GM12891 (cell line): ENCODE data around the gene SHROOM3.

ENCODE experiments used
- POLR2AphosphoS5 ChIP-seq: IDR thresholded peaks from 2 replicates; pipeline ENCODE4 v1.6.1; 2011; ENCODE audit warnings: low read depth, low read length, control low read depth
- TAF1 ChIP-seq: IDR thresholded peaks from 2 replicates; pipeline ENCODE4 v1.6.1; 2011; ENCODE audit warnings: low read depth, low read length, control low read depth

DNA sequence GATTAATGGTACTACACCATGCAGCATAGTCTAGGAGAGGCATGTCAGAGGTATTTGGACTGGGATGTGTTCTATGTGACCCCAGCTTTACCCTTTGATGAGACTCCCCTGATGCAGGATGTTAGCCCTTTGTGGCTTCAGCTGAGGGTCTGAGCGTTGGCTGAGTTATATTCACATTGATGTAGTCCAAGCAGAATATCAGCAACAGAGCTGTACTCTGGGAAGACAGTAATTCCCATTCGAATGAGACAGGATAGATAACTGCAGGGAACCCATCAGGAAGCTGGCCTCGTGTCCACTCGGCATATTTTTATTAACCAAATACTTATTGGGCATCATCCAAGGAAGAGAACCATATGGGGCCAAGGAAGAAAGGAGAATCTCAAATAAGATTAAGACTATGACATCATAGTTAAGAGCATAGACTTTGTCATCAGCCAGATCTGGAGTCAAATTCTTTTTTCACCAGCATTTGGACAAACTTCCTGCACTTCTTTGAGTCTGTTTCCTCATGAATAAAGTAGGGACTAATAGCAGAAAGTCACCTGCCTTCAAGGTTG, 264.8 kb downstream of the SHROOM3 start:
- TF ChIP-seq TAF1, result no peak
- no peak for TF ChIP-seq POLR2AphosphoS5
